Fibroblast of villous mesenchyme (primary cell): ENCODE data around the gene IFNGR2. TPM values are rescaled to one million over a fixed set of nuclear protein-coding genes. Genes with fewer than 3 reads are reported as not detected.

Experiments used
- DNase-seq: peaks from one replicate; pipeline ENCODE4 v3.0.0-alpha.2; 2010; ENCODE audit warnings: low read depth
- H3K4me3 ChIP-seq: 2 replicates; pipeline ENCODE4 v1.5.1; 2011; ENCODE audit warnings: low read depth, mild to moderate bottlenecking, low read length
- CTCF ChIP-seq: IDR thresholded peaks from 2 replicates; pipeline ENCODE4 v1.5.1; 2012; ENCODE audit warnings: low read depth, mild to moderate bottlenecking, low read length; ENCODE audit not compliant: insufficient read depth
- total RNA-seq: library from RNA; depleted of rRNA; stranded (reverse); fragments of >200 nt; gene quantifications from 2 replicates; pipeline ENCODE4 v1.2.3, GENCODE V29; 2012

Gene IFNGR2
- total RNA-seq, 1 donor = 69.1 TPM

- no peak for TF ChIP-seq CTCF
- no peak for DNase-seq
- no peak overlapping the region for H3K4me3 ChIP-seq
Observed at GRCh38 chr21:33392284-33392985, 10.8 kb upstream of the IFNGR2 start.

- H3K4me3 ChIP-seq = no peak overlapping the region
- no peak for TF ChIP-seq CTCF
- DNase-seq = no peak
Observed at GRCh38 chr21:33393348-33393747, 9.9 kb upstream of the IFNGR2 start.

- DNase-seq = peak; percentile 82
- TF ChIP-seq CTCF = no peak
- no peak overlapping the region for H3K4me3 ChIP-seq
Observed at GRCh38 chr21:33394260-33394659, 9.0 kb upstream of the IFNGR2 start.

- no peak for TF ChIP-seq CTCF
- DNase-seq = peak; percentile 76
- no peak overlapping the region for H3K4me3 ChIP-seq
Observed at GRCh38 chr21:33395891-33396331, 7.3 kb upstream of the IFNGR2 start.

GRCh38 chr21:33396436-33396835 lies 6.8 kb upstream of the IFNGR2 start:
- no peak overlapping the region for H3K4me3 ChIP-seq
- no peak for DNase-seq

GRCh38 chr21:33396951-33397350 lies 6.3 kb upstream of the IFNGR2 start:
- TF ChIP-seq CTCF = no peak
- peak; percentile 99 for DNase-seq
- H3K4me3 ChIP-seq = no peak overlapping the region

More at GRCh38 chr21:33396436-33396835, 6.8 kb upstream of the IFNGR2 start:
- TF ChIP-seq CTCF = no peak

- no peak for TF ChIP-seq CTCF
- no peak for DNase-seq
- no peak overlapping the region for H3K4me3 ChIP-seq
Observed at GRCh38 chr21:33397717-33398116, 5.5 kb upstream of the IFNGR2 start.
